ENCODE data around the gene CYP26B1. TPM values are rescaled to one million over a fixed set of nuclear protein-coding genes. Genes with fewer than 3 reads are reported as not detected.

The CYP26B1 gene
- total and polyA plus RNA-seq, 9 of the 15 experiments (the other 6 are each of a cell fraction or from before 2014, with no cell fraction given), result 0.01 to 0.13 (median 0.04) TPM; not detected in 6

- POLR2A ChIA-PET, result no interaction called here
- intact Hi-C loops (cut with micrococcal nuclease), result no loop called here
- Histone ChIP-seq H4K20me1 (replicated peaks; ENCODE audit: control insufficient read depth, insufficient read depth, low read length) (peaks cover 4% of the 10 kb centered on the region; the same call in 1 of the 2 replicates), H3K9ac (ENCODE audit: insufficient read depth in 1 of 2, low read depth in 2 of 2, low read length in 2 of 2) (no peak overlapping the region), H3K36me3 (ENCODE audit: control insufficient read depth, insufficient read depth, low read length) (no peaks in the 10 kb centered on the region), H3K4me1 (replicated peaks in 1 of 2; ENCODE audit: control insufficient read depth in 2 of 2, insufficient read depth in 2 of 2, low read length in 2 of 2) (peaks cover 0 to 32% of the 10 kb centered on the region in 2 experiments; a peak in 2 of 5 replicates), H3K4me3 (no peak overlapping the region), H3K79me2 (ENCODE audit: control insufficient read depth, insufficient read depth, low read length) (no peaks in the 10 kb centered on the region), H3K4me2 (ENCODE audit: insufficient read depth, low read length) (no peak overlapping the region), H3K27ac (ENCODE audit: extremely low read depth, low read depth, low read length) (no peak overlapping the region), H2AFZ (ENCODE audit: low read depth, low read length) (no peak overlapping the region), H3K9me1 (ENCODE audit: control insufficient read depth, insufficient read depth, low read length) (no peaks in the 10 kb centered on the region), H3K9me3 (replicated peaks; ENCODE audit: control insufficient read depth, insufficient read depth, low read depth, low read length) (no peaks in the 10 kb centered on the region), H3K27me3 (ENCODE audit: control insufficient read depth in 2 of 2, insufficient read depth in 2 of 2, low read length in 2 of 2) (peaks cover 13 to 41% of the 10 kb centered on the region in 2 experiments; a peak in 4 of 5 replicates)
- BruUV-seq (replicated peaks), result no TSS peak
- FAIRE-seq, result no peak
- CTCF ChIA-PET (ENCODE audit: low intra/inter-chr PET ratio), result no interaction called here
- TF ChIP-seq UBTF (IDR thresholded peaks at IDR 0.05; ENCODE audit: borderline replicate concordance in 1 of 2, low read depth in 2 of 2, low read length in 2 of 2) (no peak), ZNF512 (tag; IDR thresholded peaks at IDR 0.05) (no peak), SNAPC5 (CRISPR knock-in tag; IDR thresholded peaks at IDR 0.05) (no peak), POU5F1 (IDR thresholded peaks at IDR 0.05; ENCODE audit: borderline replicate concordance, low read depth, low read length, partially characterized antibody) (no peak), NR2C1 (IDR thresholded peaks at IDR 0.05) (no peak), NR2C1 (tag; IDR thresholded peaks at IDR 0.05) (no peak), KLF1 (tag; IDR thresholded peaks at IDR 0.05) (no peak), ASH1L (IDR thresholded peaks at IDR 0.05; ENCODE audit: borderline replicate concordance, low read depth, partially characterized antibody) (no peak), KLF10 (CRISPR knock-in tag; IDR thresholded peaks at IDR 0.05) (no peak)
- in situ Hi-C loops (cut with MboI), result no loop called here
- 18% methylated on average over 18 of the region's 29 CpGs for WGBS (ENCODE audit: insufficient coverage, low coverage, missing lambda C conversion rate)
- no peak for DNase-seq (ENCODE audit: extremely low read depth in 1 of 4, low spot score in 3 of 4)
- ATAC-seq, result no peak
Observed at GRCh38 chr2:72145289-72145657, 2.4 kb downstream of the CYP26B1 start.
